NOMO-1 (cell line): ENCODE results near the gene CD33.

Experiments used
- DNase-seq, 2 experiments: peaks; one replicate each; lab custom pipeline; 2025; ENCODE audit not compliant: unreplicated experiment in 2 of 2; lab: John Stamatoyannopoulos, UW

The CD33 gene

GRCh38 chr19:51258165-51259160, 33.6 kb downstream of the CD33 start:
- DNase-seq, result peak; percentile 18 to 62

- peak; percentile 48 to 68 for DNase-seq
These were observed 34.7 kb downstream of the CD33 start for GRCh38 chr19:51259348-51260245.

- DNase-seq, result no peak
These were observed 38.9 kb downstream of the CD33 start for GRCh38 chr19:51263808-51264207.

GRCh38 chr19:51271067-51271466, 46.2 kb downstream of the CD33 start:
- no peak for DNase-seq

- DNase-seq, result peak; percentile 6 to 30
These were observed 47.4 kb downstream of the CD33 start for GRCh38 chr19:51272183-51272810.

- no peak for DNase-seq
These were observed 49.3 kb downstream of the CD33 start for GRCh38 chr19:51274049-51274770.

- no peak for DNase-seq
These were observed 52.2 kb downstream of the CD33 start for GRCh38 chr19:51277112-51277511.

GRCh38 chr19:51282335-51282734, 57.5 kb downstream of the CD33 start:
- no peak for DNase-seq

- DNase-seq, result no peak
These were observed 60.8 kb downstream of the CD33 start for GRCh38 chr19:51285682-51286081.
